ENCODE results near the gene KMT2E. TPM values are rescaled to one million over a fixed set of nuclear protein-coding genes. Genes with fewer than 3 reads are reported as not detected.

KMT2E gene
- polyA plus RNA-seq, 3 donors: 70.5 to 79.1 (median 78.0) TPM

- no peak for DNase-seq (ENCODE audit: low read depth in 3 of 3, low spot score in 2 of 3)
Measured at GRCh38 chr7:105156731-105157130, 142.7 kb downstream of the KMT2E start.

GRCh38 chr7:105157278-105157677 is 143.3 kb downstream of the KMT2E start:
- no peak for DNase-seq (ENCODE audit: low read depth in 3 of 3, low spot score in 2 of 3)

- no peak for DNase-seq (ENCODE audit: low read depth in 3 of 3, low spot score in 2 of 3)
Measured at GRCh38 chr7:105161366-105161765, 147.4 kb downstream of the KMT2E start.
